Neural progenitor cell (in vitro differentiated cells): ENCODE results near the gene TUBA3E. TPM values are rescaled to one million over a fixed set of nuclear protein-coding genes. Genes with fewer than 3 reads are reported as not detected.
A peak's percentile ranks its signal among the peaks of the same experiment; 100 is the strongest.
"Not testable (repeated sequence)": the region's sequence is repeated elsewhere in the genome, so short reads cannot be mapped to it uniquely, and the experiment has no call there.

Source experiments
- DNase-seq: peaks from one replicate; pipeline ENCODE4 v3.0.0-alpha.2; 2016; ENCODE audit warnings: low spot score
- H2AFZ ChIP-seq: fragments of 200-600 bp; sonication (generic); replicated peaks from 2 replicates; pipeline ENCODE4 v1.6.1; 2016; ENCODE audit warnings: antibody characterized with exemption
- H3F3A ChIP-seq: fragments of 200-600 bp; sonication (generic); 2 replicates; pipeline ENCODE4 v1.6.1; 2016; ENCODE audit warnings: antibody characterized with exemption, low read depth
- H3K27ac ChIP-seq: fragments of 200-600 bp; sonication (generic); 2 replicates; pipeline ENCODE4 v1.5.1; 2016; ENCODE audit warnings: mild to moderate bottlenecking
- H3K27me3 ChIP-seq: fragments of 200-600 bp; sonication (generic); 2 replicates; pipeline ENCODE4 v1.6.1; 2016; ENCODE audit warnings: mild to moderate bottlenecking, moderate library complexity
- H3K36me3 ChIP-seq: fragments of 200-600 bp; sonication (generic); 2 replicates; pipeline ENCODE4 v1.5.1; 2016
- H3K4me1 ChIP-seq: fragments of 200-600 bp; sonication (generic); 2 replicates; pipeline ENCODE4 v1.6.1; 2016; ENCODE audit warnings: mixed run types
- H3K4me2 ChIP-seq: fragments of 200-600 bp; sonication (generic); 2 replicates; pipeline ENCODE4 v1.6.1; 2016
- H3K4me3 ChIP-seq: fragments of 200-600 bp; sonication (generic); 2 replicates; pipeline ENCODE4 v1.5.1; 2016
- H3K79me2 ChIP-seq: fragments of 200-600 bp; sonication (generic); 2 replicates; pipeline ENCODE4 v1.6.1; 2016; ENCODE audit warnings: low read depth
- H3K9ac ChIP-seq: fragments of 200-600 bp; sonication (generic); 2 replicates; pipeline ENCODE4 v1.6.1; 2016
- H3K9me3 ChIP-seq: fragments of 200-600 bp; sonication (generic); 2 replicates; pipeline ENCODE4 v1.5.1; 2016; ENCODE audit warnings: low read depth
- H4K20me1 ChIP-seq: fragments of 200-600 bp; sonication (generic); 2 replicates; pipeline ENCODE4 v1.6.1; 2016; ENCODE audit warnings: low read depth
- H3K27ac Mint-ChIP-seq: 3 replicates; pipeline ENCODE4 v1.8.0; 2021; ENCODE audit warnings: mixed read lengths
- H3K27me3 Mint-ChIP-seq: 2 replicates; pipeline ENCODE4 v1.8.0; 2022; ENCODE audit warnings: low read depth, mild to moderate bottlenecking, inconsistent platforms, moderate library complexity, mixed read lengths; ENCODE audit not compliant: insufficient read depth
- H3K36me3 Mint-ChIP-seq: 3 replicates; pipeline ENCODE4 v1.8.0; 2021; ENCODE audit warnings: mixed read lengths
- H3K4me1 Mint-ChIP-seq: 3 replicates; pipeline ENCODE4 v1.8.0; 2021; ENCODE audit warnings: mixed read lengths
- H3K4me3 Mint-ChIP-seq: 3 replicates; pipeline ENCODE4 v1.8.0; 2021; ENCODE audit warnings: mild to moderate bottlenecking, moderate library complexity, mixed read lengths
- H3K9me3 Mint-ChIP-seq: 3 replicates; pipeline ENCODE4 v1.8.0; 2020; ENCODE audit warnings: mixed read lengths
- EZH2 ChIP-seq: fragments of 200-600 bp; sonication (generic); IDR thresholded peaks from 2 replicates; pipeline ENCODE4 v1.6.1; 2017; ENCODE audit warnings: antibody characterized with exemption, mild to moderate bottlenecking, moderate library complexity
- EZH2phosphoT487 ChIP-seq: fragments of 200-600 bp; sonication (generic); IDR thresholded peaks from 2 replicates; pipeline ENCODE4 v1.6.1; 2017; ENCODE audit warnings: antibody characterized with exemption
- total RNA-seq: library from RNA; depleted of rRNA; stranded (reverse); fragments of >200 nt; gene quantifications from 2 replicates; pipeline ENCODE4 v1.2.3, GENCODE V29; 2015; ENCODE audit warnings: low replicate concordance
- TF ChIP-seq, protein P1 (sequence below): fragments of 200-600 bp; sonication (generic); IDR thresholded peaks from 2 replicates; pipeline ENCODE4 v1.5.1; 2017; ENCODE audit warnings: antibody characterized with exemption, mild to moderate bottlenecking

The TUBA3E gene
- total RNA-seq, 1 donor from 2014 or later = not detected

GRCh38 chr2:130183512-130184373, 14.5 kb downstream of the TUBA3E start:
- no peaks in the 10 kb centered on the region for H4K20me1 ChIP-seq
- H3F3A ChIP-seq = peaks cover 12% of the 10 kb centered on the region
- peaks cover 20% of the 10 kb centered on the region for H3K4me1 ChIP-seq
- no peaks in the 10 kb centered on the region for H3K36me3 ChIP-seq
- H3K79me2 ChIP-seq = peaks cover 34% of the 10 kb centered on the region
- no peaks in the 10 kb centered on the region for H3K9me3 ChIP-seq
- peak overlapping the region; percentile 83 for H3K4me2 ChIP-seq
- H3K4me3 ChIP-seq = peak overlapping the region; percentile 93
- TF ChIP-seq EZH2phosphoT487 = no peak
- no peak for TF ChIP-seq EZH2
- TF ChIP-seq, protein P1, sequence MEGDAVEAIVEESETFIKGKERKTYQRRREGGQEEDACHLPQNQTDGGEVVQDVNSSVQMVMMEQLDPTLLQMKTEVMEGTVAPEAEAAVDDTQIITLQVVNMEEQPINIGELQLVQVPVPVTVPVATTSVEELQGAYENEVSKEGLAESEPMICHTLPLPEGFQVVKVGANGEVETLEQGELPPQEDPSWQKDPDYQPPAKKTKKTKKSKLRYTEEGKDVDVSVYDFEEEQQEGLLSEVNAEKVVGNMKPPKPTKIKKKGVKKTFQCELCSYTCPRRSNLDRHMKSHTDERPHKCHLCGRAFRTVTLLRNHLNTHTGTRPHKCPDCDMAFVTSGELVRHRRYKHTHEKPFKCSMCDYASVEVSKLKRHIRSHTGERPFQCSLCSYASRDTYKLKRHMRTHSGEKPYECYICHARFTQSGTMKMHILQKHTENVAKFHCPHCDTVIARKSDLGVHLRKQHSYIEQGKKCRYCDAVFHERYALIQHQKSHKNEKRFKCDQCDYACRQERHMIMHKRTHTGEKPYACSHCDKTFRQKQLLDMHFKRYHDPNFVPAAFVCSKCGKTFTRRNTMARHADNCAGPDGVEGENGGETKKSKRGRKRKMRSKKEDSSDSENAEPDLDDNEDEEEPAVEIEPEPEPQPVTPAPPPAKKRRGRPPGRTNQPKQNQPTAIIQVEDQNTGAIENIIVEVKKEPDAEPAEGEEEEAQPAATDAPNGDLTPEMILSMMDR = no peak
- no peak overlapping the region for H3K27ac ChIP-seq
- H3K9ac ChIP-seq = no peak overlapping the region
- Mint-ChIP-seq H3K27me3 (peaks cover 4% of the 10 kb centered on the region), H3K4me1 (peaks cover 17% of the 10 kb centered on the region), H3K27ac (peak overlapping the region; percentile 84), H3K4me3 (peak overlapping the region; percentile 82), H3K9me3 (no peaks in the 10 kb centered on the region), H3K36me3 (peaks cover 2% of the 10 kb centered on the region)
- H2AFZ ChIP-seq = no peak overlapping the region
- no peaks in the 10 kb centered on the region for H3K27me3 ChIP-seq
- peak; percentile 60 for DNase-seq

- H3K27me3 Mint-ChIP-seq, H3K27ac Mint-ChIP-seq, H3K27me3 ChIP-seq, H3K9ac ChIP-seq, H2AFZ ChIP-seq, H3K36me3 Mint-ChIP-seq, H3K9me3 ChIP-seq, H3K27ac ChIP-seq, H4K20me1 ChIP-seq, H3K9me3 Mint-ChIP-seq, H3K36me3 ChIP-seq: not testable (repeated sequence)
- Histone ChIP-seq H3K4me2 (peak overlapping the region; percentile 83), H3K79me2 (peaks cover 42% of the 10 kb centered on the region), H3K4me1 (peaks cover 20% of the 10 kb centered on the region), H3F3A (peaks cover 12% of the 10 kb centered on the region), H3K4me3 (peak overlapping the region; percentile 93)
- Mint-ChIP-seq H3K4me1 (peaks cover 17% of the 10 kb centered on the region), H3K4me3 (peak overlapping the region; percentile 82)
- peak; percentile 13 for DNase-seq
These were observed 15.3 kb downstream of the TUBA3E start for GRCh38 chr2:130182826-130183511.

DNA sequence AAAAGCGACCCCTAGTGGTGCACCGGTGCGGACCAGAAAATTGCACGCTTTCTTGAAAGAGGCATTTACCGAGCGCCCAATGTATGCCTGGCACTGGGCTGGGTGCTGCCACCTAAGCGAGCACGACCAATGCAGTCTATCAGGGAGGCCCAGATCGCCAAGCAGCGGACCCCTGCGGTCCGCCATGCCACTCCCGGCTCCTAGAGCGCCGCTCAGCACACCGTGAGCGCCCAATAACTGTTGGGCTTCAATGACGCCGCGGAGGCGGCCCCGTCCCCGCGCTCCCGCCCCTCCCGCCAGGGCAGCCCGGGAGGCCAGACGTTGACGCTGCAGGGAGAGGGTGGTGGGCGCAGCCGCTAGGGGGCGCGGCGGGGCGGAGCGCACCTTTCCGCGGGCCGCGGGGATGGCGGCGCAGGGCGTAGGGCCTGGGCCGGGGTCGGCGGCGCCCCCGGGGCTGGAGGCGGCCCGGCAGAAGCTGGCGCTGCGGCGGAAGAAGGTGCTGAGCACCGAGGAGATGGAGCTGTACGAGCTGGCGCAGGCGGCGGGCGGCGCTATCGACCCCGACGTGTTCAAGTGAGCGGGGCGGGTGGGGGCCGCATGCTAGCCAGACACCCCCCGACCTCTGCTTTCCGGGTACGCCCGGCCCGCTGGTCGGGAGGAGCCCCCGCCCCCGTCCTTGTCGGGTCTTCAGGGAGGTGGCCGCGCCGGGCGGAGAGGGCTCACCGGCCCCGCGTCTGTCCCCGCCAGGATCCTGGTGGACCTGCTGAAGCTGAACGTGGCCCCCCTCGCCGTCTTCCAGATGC, 16.2 kb downstream of the TUBA3E start, which contains the start of gene MZT2B:
MZT2B (plus strand) TSS at position 383 of the 803 bp plus-strand sequence; CDS start at position 404, 21 bp downstream.
- Histone ChIP-seq H3K27ac (peak within 1 kb of the TSS; percentile 42), H2AFZ (peak within 1 kb of the TSS; percentile 90), H3K9ac (peak within 1 kb of the TSS; percentile 95), H3K4me2 (peak within 1 kb of the TSS; percentile 89), H3K4me3 (peak within 1 kb of the TSS; percentile 93), H3K79me2 (peaks cover 51% of the 10 kb centered on the region), H3F3A (peaks cover 12% of the 10 kb centered on the region), H3K4me1 (peaks cover 20% of the 10 kb centered on the region), H4K20me1 (peaks cover 13% of the 10 kb centered on the region)
- peak within 1 kb of the TSS; percentile 98 for H3K4me3 Mint-ChIP-seq
- not testable (repeated sequence) for H3K27me3 Mint-ChIP-seq, H3K36me3 Mint-ChIP-seq, H3K9me3 Mint-ChIP-seq, H3K36me3 ChIP-seq, H3K27me3 ChIP-seq, H3K9me3 ChIP-seq
- H3K4me1 Mint-ChIP-seq = peaks cover 17% of the 10 kb centered on the region
- TF ChIP-seq, protein P1 = peak; percentile 75
- DNase-seq = peak; percentile 91
- H3K27ac Mint-ChIP-seq = peak within 1 kb of the TSS; percentile 74
